Calu3 (cell line): ENCODE results near the gene MAP2K4. TPM values are rescaled to one million over a fixed set of nuclear protein-coding genes. Genes with fewer than 3 reads are reported as not detected.

Experiments
- BruUV-seq: library from RNA; stranded (reverse); fragments of 400-500 nt; replicated peaks from 2 replicates; lab custom pipeline; 2021; lab: Mats Ljungman, UMichigan
- CTCF ChIA-PET: fragments of 300-600 bp; sonication (Branson Sonifier 250); formaldehyde crosslinking; loops from one replicate; lab custom pipeline; 2022; ENCODE audit warnings: antibody characterized with exemption; lab: Charles Lee
- DNase-seq: peaks from one replicate; pipeline ENCODE4 v3.0.0; 2022
- H3K27ac Mint-ChIP-seq: one replicate; pipeline ENCODE4 v1.8.0; 2022; ENCODE audit warnings: mixed read lengths; ENCODE audit not compliant: unreplicated experiment
- H3K27me3 Mint-ChIP-seq: one replicate; pipeline ENCODE4 v1.8.0; 2022; ENCODE audit warnings: mixed read lengths; ENCODE audit not compliant: unreplicated experiment
- H3K36me3 Mint-ChIP-seq: one replicate; pipeline ENCODE4 v1.8.0; 2022; ENCODE audit warnings: mild to moderate bottlenecking, moderate library complexity, mixed read lengths; ENCODE audit not compliant: insufficient read depth, unreplicated experiment
- H3K4me1 Mint-ChIP-seq: one replicate; pipeline ENCODE4 v1.8.0; 2022; ENCODE audit warnings: mild to moderate bottlenecking, low read depth, mixed read lengths; ENCODE audit not compliant: unreplicated experiment
- H3K4me3 Mint-ChIP-seq: one replicate; pipeline ENCODE4 v1.8.0; 2022; ENCODE audit warnings: mild to moderate bottlenecking, low read depth, moderate library complexity, mixed read lengths; ENCODE audit not compliant: unreplicated experiment
- H3K9me3 Mint-ChIP-seq: one replicate; pipeline ENCODE4 v1.8.0; 2022; ENCODE audit warnings: low read depth, mixed read lengths; ENCODE audit not compliant: unreplicated experiment
- intact Hi-C: fragments of 100-400 bp; cut with micrococcal nuclease; formaldehyde crosslinking; loops from one replicate; pipeline ENCODE4 v1.10.0; 2022; ENCODE audit not compliant: unreplicated experiment
- total RNA-seq: library from RNA; stranded (reverse); gene quantifications from 2 replicates; pipeline ENCODE4 v1.2.3, GENCODE V29; 2022
- TF ChIP-seq, protein P1 (sequence below): fragments of 200-600 bp; IDR thresholded peaks from one replicate; pipeline ENCODE4 v1.8.0; 2022; ENCODE audit warnings: antibody characterized with exemption; ENCODE audit not compliant: unreplicated experiment

The MAP2K4 gene
- total RNA-seq, 1 experiment from 2014 or later: 16.1 TPM

DNA sequence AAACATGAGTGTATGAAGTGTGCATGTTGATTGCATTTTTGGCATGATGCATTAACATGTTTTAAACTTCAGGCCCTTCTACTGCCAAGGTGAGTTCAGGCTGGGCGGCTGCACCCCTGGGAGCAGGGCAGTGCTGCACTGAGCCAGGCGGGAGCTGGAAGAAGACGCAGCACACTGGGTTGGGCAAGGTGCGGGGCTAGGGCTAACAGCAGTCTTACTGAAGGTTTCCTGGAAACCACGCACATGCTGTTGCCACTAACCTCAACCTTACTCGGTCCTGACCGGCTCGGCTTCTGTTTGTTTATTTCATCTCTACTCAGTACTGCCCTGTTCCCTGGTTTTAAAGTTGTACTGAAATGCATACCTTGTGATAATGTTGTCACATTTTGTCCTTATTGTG is 61.0 kb downstream of the MAP2K4 start:
- Mint-ChIP-seq H3K36me3 (peaks cover 4% of the 10 kb centered on the region), H3K27me3 (no peaks in the 10 kb centered on the region), H3K4me1 (no peaks in the 10 kb centered on the region), H3K4me3 (no peak overlapping the region), H3K27ac (no peak overlapping the region), H3K9me3 (no peaks in the 10 kb centered on the region)
- CTCF ChIA-PET: no interaction called here
- BruUV-seq: no TSS peak
- TF ChIP-seq, protein P1, sequence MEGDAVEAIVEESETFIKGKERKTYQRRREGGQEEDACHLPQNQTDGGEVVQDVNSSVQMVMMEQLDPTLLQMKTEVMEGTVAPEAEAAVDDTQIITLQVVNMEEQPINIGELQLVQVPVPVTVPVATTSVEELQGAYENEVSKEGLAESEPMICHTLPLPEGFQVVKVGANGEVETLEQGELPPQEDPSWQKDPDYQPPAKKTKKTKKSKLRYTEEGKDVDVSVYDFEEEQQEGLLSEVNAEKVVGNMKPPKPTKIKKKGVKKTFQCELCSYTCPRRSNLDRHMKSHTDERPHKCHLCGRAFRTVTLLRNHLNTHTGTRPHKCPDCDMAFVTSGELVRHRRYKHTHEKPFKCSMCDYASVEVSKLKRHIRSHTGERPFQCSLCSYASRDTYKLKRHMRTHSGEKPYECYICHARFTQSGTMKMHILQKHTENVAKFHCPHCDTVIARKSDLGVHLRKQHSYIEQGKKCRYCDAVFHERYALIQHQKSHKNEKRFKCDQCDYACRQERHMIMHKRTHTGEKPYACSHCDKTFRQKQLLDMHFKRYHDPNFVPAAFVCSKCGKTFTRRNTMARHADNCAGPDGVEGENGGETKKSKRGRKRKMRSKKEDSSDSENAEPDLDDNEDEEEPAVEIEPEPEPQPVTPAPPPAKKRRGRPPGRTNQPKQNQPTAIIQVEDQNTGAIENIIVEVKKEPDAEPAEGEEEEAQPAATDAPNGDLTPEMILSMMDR: no peak
- intact Hi-C loops: no loop called here
- DNase-seq: no peak

DNA sequence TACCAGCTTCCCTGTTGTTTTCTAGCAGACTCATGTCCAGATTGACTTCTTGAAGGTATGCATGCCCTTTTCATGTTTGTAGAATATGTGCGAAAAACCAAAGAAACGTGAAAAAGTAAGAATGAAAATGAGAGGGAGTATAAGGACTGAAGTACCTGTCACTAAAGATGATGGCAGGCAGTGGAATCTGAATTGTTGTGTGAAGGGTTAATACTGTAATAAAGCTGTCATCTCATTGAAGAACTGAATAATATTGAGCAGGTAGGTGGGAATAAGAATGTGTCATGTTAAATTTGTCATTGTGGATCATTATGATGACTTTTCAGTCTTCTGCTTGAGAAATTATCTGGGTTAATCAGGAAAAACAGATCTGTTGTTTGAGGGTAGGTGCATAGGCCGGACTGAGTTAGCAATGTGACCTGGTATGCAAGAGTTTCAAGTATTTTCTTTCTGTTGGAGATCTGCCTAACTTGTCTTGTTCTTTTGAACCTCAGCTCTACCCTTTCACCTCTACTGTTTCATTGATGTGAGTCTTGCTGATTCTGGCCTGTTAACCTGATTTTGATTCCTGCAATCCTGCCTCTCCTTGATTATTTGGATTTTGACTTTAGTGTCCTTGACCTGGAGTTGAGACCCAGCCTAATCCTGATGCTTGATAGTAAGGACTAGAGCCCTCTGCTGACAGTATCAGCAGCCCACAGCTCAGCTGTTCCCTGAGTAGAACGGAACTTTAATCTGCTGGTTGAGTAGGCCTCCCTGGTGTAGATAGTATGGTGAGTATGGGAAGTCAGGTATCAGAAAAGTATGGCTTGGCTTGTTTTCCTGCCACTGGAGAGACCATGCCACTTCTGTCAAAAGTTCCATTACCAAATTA is 64.6 kb downstream of the MAP2K4 start:
- Mint-ChIP-seq H3K9me3 (no peaks in the 10 kb centered on the region), H3K4me1 (peaks cover 10% of the 10 kb centered on the region), H3K27ac (no peak overlapping the region), H3K36me3 (no peaks in the 10 kb centered on the region), H3K27me3 (no peaks in the 10 kb centered on the region), H3K4me3 (no peak overlapping the region)
- no peak for DNase-seq
- TF ChIP-seq, protein P1: no peak
- no TSS peak for BruUV-seq
- intact Hi-C loops: no loop called here
- CTCF ChIA-PET: no interaction called here

DNA sequence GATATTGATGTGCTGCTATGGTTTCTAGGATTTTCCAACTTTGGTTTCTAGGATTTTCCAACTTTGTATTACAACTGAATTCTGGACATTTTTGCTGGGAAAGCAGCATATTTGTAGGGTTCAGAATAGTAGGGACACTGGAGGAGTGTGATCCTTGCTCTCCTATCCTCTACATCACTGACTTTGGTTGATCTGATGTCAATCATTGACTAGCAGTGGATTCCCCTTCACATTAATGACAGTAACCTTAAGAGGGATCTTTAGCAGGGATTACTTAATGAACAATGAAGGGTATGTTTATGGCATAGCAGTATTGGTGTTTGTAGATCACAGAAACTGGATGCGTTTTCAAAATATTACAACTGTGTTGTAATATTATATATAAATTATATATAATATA is 67.4 kb downstream of the MAP2K4 start:
- no peaks in the 10 kb centered on the region for H3K9me3 Mint-ChIP-seq
- H3K36me3 Mint-ChIP-seq: no peaks in the 10 kb centered on the region
- H3K27ac Mint-ChIP-seq: no peak overlapping the region
- H3K4me3 Mint-ChIP-seq: no peak overlapping the region
- intact Hi-C loops: no loop called here
- no peak for DNase-seq
- H3K4me1 Mint-ChIP-seq: peaks cover 10% of the 10 kb centered on the region
- CTCF ChIA-PET: no interaction called here
- TF ChIP-seq, protein P1: no peak
- BruUV-seq: no TSS peak
- no peaks in the 10 kb centered on the region for H3K27me3 Mint-ChIP-seq

DNA sequence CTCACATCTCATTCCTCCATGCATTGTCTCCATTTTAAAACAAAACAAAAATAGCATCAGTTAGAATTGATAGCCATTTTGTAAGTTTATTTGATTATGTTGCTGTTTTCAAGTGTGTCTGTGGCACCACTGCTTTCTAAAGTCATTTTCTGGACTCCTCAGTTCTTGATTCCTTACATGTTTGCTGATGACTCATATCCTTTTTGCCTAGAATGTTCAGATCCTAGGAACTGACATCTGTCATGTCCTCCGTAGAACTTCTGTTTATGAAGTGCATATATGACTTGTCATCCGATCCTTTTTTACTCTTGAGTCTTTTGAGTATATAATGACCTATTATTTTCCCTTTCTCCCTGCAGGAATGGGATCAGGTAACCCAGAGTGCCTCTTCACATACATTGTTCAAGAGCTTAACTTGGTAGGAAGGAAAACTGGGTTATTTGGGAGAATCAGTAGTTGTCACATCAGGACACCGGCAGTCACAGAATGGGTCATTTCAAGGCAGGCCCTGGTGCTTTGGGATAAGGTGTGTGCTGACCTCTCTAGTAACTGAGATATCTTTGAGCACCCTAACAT is 69.2 kb downstream of the MAP2K4 start:
- intact Hi-C loops: no loop called here
- Mint-ChIP-seq H3K36me3 (no peaks in the 10 kb centered on the region), H3K27ac (peak overlapping the region; percentile 6), H3K4me1 (peaks cover 10% of the 10 kb centered on the region), H3K4me3 (no peak overlapping the region), H3K9me3 (no peaks in the 10 kb centered on the region), H3K27me3 (no peaks in the 10 kb centered on the region)
- no peak for DNase-seq
- no TSS peak for BruUV-seq
- TF ChIP-seq, protein P1: no peak
- CTCF ChIA-PET: no interaction called here
